ENCODE results near the gene CYP26C1.

- TF ChIP-seq CTCF (IDR thresholded peaks at IDR 0.05; ENCODE audit: low read length) (no peak), EZH2 (IDR thresholded peaks at IDR 0.05; ENCODE audit: borderline replicate concordance, low read length) (no peak)
Measured at GRCh38 chr10:93085272-93085859, 24.8 kb downstream of the CYP26C1 start.
